Hepatocyte (in vitro differentiated cells): ENCODE data around the gene NRXN2.

Source experiments
- CTCF ChIP-seq: fragments of 200-600 bp; sonication (generic); IDR thresholded peaks from 2 replicates; pipeline ENCODE4 v1.5.1; 2016; ENCODE audit warnings: antibody characterized with exemption, mild to moderate bottlenecking; ENCODE audit not compliant: poor library complexity
- EZH2 ChIP-seq: fragments of 200-600 bp; sonication (generic); IDR thresholded peaks from 2 replicates; pipeline ENCODE4 v1.6.1; 2016; ENCODE audit warnings: antibody characterized with exemption, mild to moderate bottlenecking, borderline replicate concordance

- TF ChIP-seq CTCF (no peak), EZH2 (no peak)
These were observed 24.6 kb downstream of the NRXN2 start for GRCh38 chr11:64698427-64698826.
